HFFc6 (cell line): ENCODE data around the gene TMEM225. TPM values are rescaled to one million over a fixed set of nuclear protein-coding genes. Genes with fewer than 3 reads are reported as not detected.

ENCODE experiments used
- DNase-seq: peaks from one replicate; pipeline ENCODE4 v3.0.0-alpha.2; 2018
- H3K27ac Mint-ChIP-seq: 2 replicates; pipeline ENCODE4 v1.8.0; 2020; ENCODE audit warnings: mild to moderate bottlenecking, mixed read lengths
- H3K27me3 Mint-ChIP-seq: 2 replicates; pipeline ENCODE4 v1.8.0; 2021; ENCODE audit warnings: mild to moderate bottlenecking, moderate library complexity, mixed read lengths; ENCODE audit not compliant: insufficient read depth
- H3K36me3 Mint-ChIP-seq: 2 replicates; pipeline ENCODE4 v1.8.0; 2021; ENCODE audit warnings: low read depth, mixed read lengths
- H3K4me1 Mint-ChIP-seq: 2 replicates; pipeline ENCODE4 v1.8.0; 2020; ENCODE audit warnings: low read depth, mixed read lengths
- H3K4me3 Mint-ChIP-seq: 2 replicates; pipeline ENCODE4 v1.8.0; 2020; ENCODE audit warnings: mild to moderate bottlenecking, moderate library complexity, mixed read lengths
- H3K9me3 Mint-ChIP-seq: 2 replicates; pipeline ENCODE4 v1.8.0; 2020; ENCODE audit warnings: mild to moderate bottlenecking, mixed read lengths
- CTCF ChIP-seq: fragments of 200-600 bp; sonication (generic); IDR thresholded peaks from 2 replicates; pipeline ENCODE4 v1.5.0; 2021; ENCODE audit warnings: antibody characterized with exemption, mild to moderate bottlenecking
- total RNA-seq, 6 experiments: library from RNA; stranded (reverse); fragmentation: NEBNext Ultra II Directional; extraction: Animal tissue kit (Norgen Biotek cat#: 25700); gene quantifications; 2 replicates in 1 of 6; 3 replicates in 5 of 6; pipeline ENCODE4 v1.2.3, GENCODE V29; 2021

TMEM225 gene
- total RNA-seq, 6 experiments from 2014 or later, result not detected

GRCh38 chr11:123841174-123841573 is 44.3 kb downstream of the TMEM225 start:
- Mint-ChIP-seq H3K36me3 (no peaks in the 10 kb centered on the region), H3K27ac (no peak overlapping the region), H3K9me3 (peaks cover 13% of the 10 kb centered on the region), H3K4me3 (no peak overlapping the region), H3K4me1 (no peaks in the 10 kb centered on the region), H3K27me3 (no peaks in the 10 kb centered on the region; the same call in 1 of the 2 replicates)
- DNase-seq, result no peak
- no peak for TF ChIP-seq CTCF

- H3K9me3 Mint-ChIP-seq, result peaks cover 14% of the 10 kb centered on the region
- H3K4me1 Mint-ChIP-seq, result no peaks in the 10 kb centered on the region
- TF ChIP-seq CTCF, result no peak
- H3K27me3 Mint-ChIP-seq, result no peaks in the 10 kb centered on the region; the same call in 1 of the 2 replicates
- H3K27ac Mint-ChIP-seq, result no peak overlapping the region
- DNase-seq, result no peak
- H3K36me3 Mint-ChIP-seq, result no peaks in the 10 kb centered on the region
- H3K4me3 Mint-ChIP-seq, result no peak overlapping the region
Observed at GRCh38 chr11:123839131-123839530, 46.3 kb downstream of the TMEM225 start.

GRCh38 chr11:123838659-123839058 is 46.8 kb downstream of the TMEM225 start:
- H3K27me3 Mint-ChIP-seq, result no peaks in the 10 kb centered on the region; the same call in 1 of the 2 replicates

GRCh38 chr11:123838199-123838598 is 47.3 kb downstream of the TMEM225 start:
- TF ChIP-seq CTCF, result no peak
- no peak for DNase-seq
- Mint-ChIP-seq H3K4me1 (no peaks in the 10 kb centered on the region), H3K4me3 (no peak overlapping the region), H3K36me3 (no peaks in the 10 kb centered on the region), H3K9me3 (peaks cover 22% of the 10 kb centered on the region), H3K27ac (no peak overlapping the region), H3K27me3 (no peaks in the 10 kb centered on the region; the same call in 1 of the 2 replicates)

More at GRCh38 chr11:123838659-123839058, 46.8 kb downstream of the TMEM225 start:
- H3K4me1 Mint-ChIP-seq, result no peaks in the 10 kb centered on the region
- peaks cover 18% of the 10 kb centered on the region for H3K9me3 Mint-ChIP-seq
- no peak for DNase-seq
- TF ChIP-seq CTCF, result no peak
- H3K27ac Mint-ChIP-seq, result no peak overlapping the region
- no peaks in the 10 kb centered on the region for H3K36me3 Mint-ChIP-seq
- no peak overlapping the region for H3K4me3 Mint-ChIP-seq

- TF ChIP-seq CTCF, result no peak
- no peaks in the 10 kb centered on the region for H3K4me1 Mint-ChIP-seq
- DNase-seq, result no peak
- no peak overlapping the region for H3K4me3 Mint-ChIP-seq
- H3K36me3 Mint-ChIP-seq, result no peaks in the 10 kb centered on the region
- no peaks in the 10 kb centered on the region for H3K27me3 Mint-ChIP-seq
- peaks cover 31% of the 10 kb centered on the region for H3K9me3 Mint-ChIP-seq
- no peak overlapping the region for H3K27ac Mint-ChIP-seq
Observed at GRCh38 chr11:123833095-123833494, 52.4 kb downstream of the TMEM225 start.

Other genes with a start within 250 kb of the TMEM225 start
- gene SCN3B, start 231.0 kb downstream of the TMEM225 start, total RNA-seq, result not detected
- 1 to 10 TPM; 5.4 to 8.3 (median 6.8) TPM for gene ZNF202, start 144.0 kb downstream of the TMEM225 start, total RNA-seq
- not detected for gene OR6X1, start 131.2 kb downstream of the TMEM225 start, total RNA-seq
- gene OR6M1, start 79.3 kb downstream of the TMEM225 start, total RNA-seq, result not detected
- gene OR8D4, start 16.5 kb upstream of the TMEM225 start, total RNA-seq, result not detected
- gene OR4D5, start 53.9 kb upstream of the TMEM225 start, total RNA-seq, result not detected
- gene OR6T1, start 58.2 kb upstream of the TMEM225 start, total RNA-seq, result not detected
- not detected for gene OR10S1, start 92.1 kb upstream of the TMEM225 start, total RNA-seq
- gene OR10G6, start 109.5 kb upstream of the TMEM225 start, total RNA-seq, result not detected
- not detected for gene OR10G4, start 127.3 kb upstream of the TMEM225 start, total RNA-seq
- gene OR10G9, start 137.3 kb upstream of the TMEM225 start, total RNA-seq, result not detected
- gene OR10G8, start 141.1 kb upstream of the TMEM225 start, total RNA-seq, result not detected
- not detected for gene OR10G7, start 155.7 kb upstream of the TMEM225 start, total RNA-seq
- gene VWA5A, start 229.8 kb upstream of the TMEM225 start, total RNA-seq, result under 1 TPM in 1 of 6 experiments, not detected in 5; 0.14 TPM